ENCODE data around the gene CA11. TPM values are rescaled to one million over a fixed set of nuclear protein-coding genes. Genes with fewer than 3 reads are reported as not detected.

Gene CA11
- total and polyA plus RNA-seq, 4 experiments from 2014 or later: 5.0 to 15.4 (median 11.5) TPM

DNA sequence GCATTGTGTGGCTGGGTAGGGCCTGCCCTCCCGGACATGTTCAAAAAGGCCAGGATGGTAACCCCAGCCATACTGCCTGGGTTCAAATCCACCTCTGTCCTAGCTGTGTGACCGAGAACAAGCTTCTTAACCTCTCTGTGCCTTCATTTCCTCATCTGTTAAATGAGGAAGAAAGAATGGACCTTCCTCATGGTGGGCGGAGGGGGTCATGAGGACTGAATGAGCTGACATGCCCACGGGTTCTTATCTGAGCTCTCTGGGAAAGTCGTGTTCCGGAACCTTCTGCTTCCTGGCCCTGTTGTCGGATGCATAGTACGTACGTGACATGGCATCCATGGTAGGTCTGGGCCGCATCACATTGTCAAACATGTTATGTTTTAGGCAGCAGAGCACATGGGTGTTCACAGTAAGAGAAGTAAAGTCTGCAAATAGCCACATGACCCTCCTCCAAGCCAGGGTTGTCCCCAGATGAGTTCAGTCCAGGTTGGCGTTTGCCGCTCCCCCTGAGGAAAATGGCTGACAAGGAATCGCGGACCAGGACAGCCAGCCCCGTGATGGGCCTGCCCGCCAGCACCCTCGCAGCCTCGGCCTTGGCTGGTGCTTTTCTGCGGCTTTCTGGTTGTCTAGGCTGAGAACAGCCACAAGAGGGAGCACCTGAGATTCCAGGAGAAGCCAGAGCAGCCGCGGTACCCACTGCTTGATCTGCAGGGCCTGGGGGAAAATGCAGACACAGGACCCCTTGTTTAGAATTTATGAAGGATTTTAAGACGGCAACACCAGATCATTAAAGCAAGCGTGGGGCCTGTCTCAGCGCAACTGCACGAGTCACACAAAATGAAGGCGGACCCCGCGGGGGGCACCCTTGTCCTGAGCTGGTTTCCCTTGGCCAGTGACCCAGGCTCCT, 29.2 kb upstream of the CA11 start:
- Histone ChIP-seq H3K27ac (ENCODE audit: low read depth, low read length) (no peak overlapping the region), H3K36me3 (ENCODE audit: insufficient read depth, low read length) (no peaks in the 10 kb centered on the region), H3K9me3 (ENCODE audit: control insufficient read depth in 1 of 2, low read length in 2 of 2) (no peaks in the 10 kb centered on the region), H3K27me3 (ENCODE audit: insufficient read depth, low read length) (no peaks in the 10 kb centered on the region), H3K4me1 (ENCODE audit: insufficient read depth, low read length) (peaks cover 9% of the 10 kb centered on the region), H3K4me3 (ENCODE audit: low read length in 2 of 2) (no peak overlapping the region)
- H3K4me1 Mint-ChIP-seq: peaks cover 5 to 8% (median 6%) of the 10 kb centered on the region in 4 donors
- H3K9me3 Mint-ChIP-seq: no peaks in the 10 kb centered on the region
- CTCF ChIA-PET (ENCODE audit: partially characterized antibody): interaction anchor here (0.7 to 3.6 kb wide), 26 partner anchors 8 to 169 kb away, joined by 3 to 34 read pairs (median 5); partner anchors contain the start of genes CA11 and DBP
- intact Hi-C loops (cut with micrococcal nuclease): loop anchor here (1.0 to 2.0 kb wide), 3 partner anchors 29 to 167 kb away; partner anchors contain the start of gene CA11
- POLR2A ChIA-PET (ENCODE audit: partially characterized antibody): interaction anchor here (0.6 to 3.3 kb wide), 6 partner anchors 8 to 77 kb away, joined by 3 to 25 read pairs (median 4); partner anchors contain the start of genes CA11 and DBP
- H3K4me3 Mint-ChIP-seq: peak overlapping the region in 1 of 8 donors; percentile 2
- no peaks in the 10 kb centered on the region for H3K36me3 Mint-ChIP-seq
- peak; percentile 72 to 80 (median 75) for DNase-seq
- H3K27ac Mint-ChIP-seq: peak overlapping the region in 3 of 7 donors; percentile 23 to 86 (median 64)
- no peaks in the 10 kb centered on the region for H3K27me3 Mint-ChIP-seq

DNA sequence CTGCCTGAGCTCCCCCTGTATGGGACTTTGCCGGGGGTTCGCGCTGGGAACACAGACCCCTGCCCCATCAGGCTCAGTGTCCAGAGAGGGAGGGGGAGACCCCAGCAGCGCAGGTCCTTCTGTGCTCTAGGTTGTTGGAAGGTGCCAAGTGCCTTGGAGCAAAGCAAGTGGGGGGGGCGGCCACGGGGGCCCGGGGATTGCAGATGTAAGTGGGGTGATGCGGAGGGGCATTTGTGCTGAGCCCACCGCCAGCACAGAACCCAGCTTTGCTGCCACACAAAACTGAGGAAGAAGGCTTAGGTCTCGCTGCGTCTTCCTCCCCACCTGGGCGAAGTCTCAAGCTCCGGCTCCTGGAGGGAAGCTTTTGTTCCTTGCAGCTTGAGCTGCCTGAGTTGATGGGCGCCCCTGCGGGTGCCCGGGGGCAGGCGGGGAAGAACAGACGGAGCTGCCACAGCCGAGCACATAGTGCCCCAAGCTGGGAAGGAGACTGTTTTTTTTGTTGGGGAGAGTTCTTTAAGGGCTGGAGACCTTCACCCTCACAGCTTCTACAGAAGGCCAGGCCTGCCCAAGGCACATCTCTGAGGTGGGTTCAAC, 28.3 kb upstream of the CA11 start:
- intact Hi-C loops (cut with micrococcal nuclease): loop anchor here (2.0 kb wide), 1 partner anchor 64 kb away; no protein-coding TSS in a partner anchor
- H3K27me3 Mint-ChIP-seq: no peaks in the 10 kb centered on the region
- Histone ChIP-seq H3K9me3 (ENCODE audit: control insufficient read depth in 1 of 2, low read length in 2 of 2) (no peaks in the 10 kb centered on the region), H3K36me3 (ENCODE audit: insufficient read depth, low read length) (no peaks in the 10 kb centered on the region), H3K27ac (ENCODE audit: low read depth, low read length) (no peak overlapping the region), H3K4me3 (ENCODE audit: low read length in 2 of 2) (no peak overlapping the region), H3K27me3 (ENCODE audit: insufficient read depth, low read length) (no peaks in the 10 kb centered on the region), H3K4me1 (ENCODE audit: insufficient read depth, low read length) (peaks cover 9% of the 10 kb centered on the region)
- no peaks in the 10 kb centered on the region for H3K36me3 Mint-ChIP-seq
- no peak overlapping the region for H3K27ac Mint-ChIP-seq
- H3K4me3 Mint-ChIP-seq: no peak overlapping the region
- CTCF ChIA-PET (ENCODE audit: partially characterized antibody): interaction anchor here (0.6 to 3.6 kb wide), 24 partner anchors 8 to 168 kb away, joined by 3 to 34 read pairs (median 5); partner anchors contain the start of genes CA11 and DBP
- DNase-seq: no peak
- POLR2A ChIA-PET (ENCODE audit: partially characterized antibody): interaction anchor here (0.6 to 3.3 kb wide), 6 partner anchors 9 to 78 kb away, joined by 3 to 25 read pairs (median 4); partner anchors contain the start of genes CA11 and DBP
- peaks cover 7 to 9% (median 8%) of the 10 kb centered on the region in 4 donors for H3K4me1 Mint-ChIP-seq
- no peaks in the 10 kb centered on the region for H3K9me3 Mint-ChIP-seq

DNA sequence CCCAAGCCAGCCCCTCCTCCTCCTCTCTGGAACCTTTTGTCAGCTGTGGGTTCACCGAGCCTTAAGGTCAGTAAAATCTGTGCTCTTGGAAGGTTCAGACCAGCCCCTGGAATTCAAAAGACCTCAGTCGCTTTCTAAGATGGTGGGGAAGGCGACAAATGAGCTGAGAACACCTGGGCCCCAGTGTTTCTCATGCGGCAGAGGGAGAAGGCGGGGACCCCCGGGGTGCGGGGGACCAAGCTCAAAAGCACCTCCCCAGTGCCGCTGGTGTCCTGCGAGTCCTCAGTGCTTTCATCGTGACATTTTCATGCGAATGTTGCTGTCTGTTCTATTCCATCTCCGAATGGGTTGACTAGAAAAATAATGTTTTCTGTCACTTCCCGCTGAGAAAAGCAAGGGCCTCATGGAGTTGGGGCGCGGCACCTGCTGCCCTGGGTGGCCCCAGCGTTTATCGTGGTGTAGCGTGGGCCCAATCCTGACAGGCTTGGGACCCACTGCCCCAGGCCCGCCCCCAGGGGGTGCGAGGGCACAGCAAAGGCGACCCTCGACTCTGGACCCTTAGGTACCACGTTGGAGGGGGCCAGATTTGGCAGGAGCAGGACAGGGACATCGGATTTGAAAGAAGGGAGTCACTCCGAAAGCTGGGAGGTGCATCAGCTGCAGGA, 27.6 kb upstream of the CA11 start:
- H3K4me3 ChIP-seq (ENCODE audit: low read length in 2 of 2): no peak overlapping the region
- intact Hi-C loops (cut with micrococcal nuclease): loop anchor here (2.0 kb wide), 1 partner anchor 65 kb away; no protein-coding TSS in a partner anchor
- no peaks in the 10 kb centered on the region for H3K27me3 Mint-ChIP-seq
- H3K27ac ChIP-seq (ENCODE audit: low read depth, low read length): no peak overlapping the region
- no peak overlapping the region for H3K27ac Mint-ChIP-seq
- peaks cover 9% of the 10 kb centered on the region for H3K4me1 ChIP-seq (ENCODE audit: insufficient read depth, low read length)
- no peak overlapping the region for H3K4me3 Mint-ChIP-seq
- H3K4me1 Mint-ChIP-seq: peaks cover 7 to 9% (median 8%) of the 10 kb centered on the region in 4 donors
- CTCF ChIA-PET (ENCODE audit: partially characterized antibody): interaction anchor here (0.6 to 3.6 kb wide), 12 partner anchors 9 to 116 kb away, joined by 3 to 34 read pairs (median 6); partner anchors contain the start of gene CA11
- H3K36me3 Mint-ChIP-seq: no peaks in the 10 kb centered on the region
- POLR2A ChIA-PET (ENCODE audit: partially characterized antibody): interaction anchor here (1.5 to 3.3 kb wide), 2 partner anchors 28 to 78 kb away, joined by 3 to 25 read pairs; partner anchors contain the start of gene CA11
- no peaks in the 10 kb centered on the region for H3K27me3 ChIP-seq (ENCODE audit: insufficient read depth, low read length)
- no peak for DNase-seq
- H3K36me3 ChIP-seq (ENCODE audit: insufficient read depth, low read length): no peaks in the 10 kb centered on the region
- peaks cover 0 to 2% (median 0%) of the 10 kb centered on the region in 8 donors for H3K9me3 Mint-ChIP-seq
- H3K9me3 ChIP-seq (ENCODE audit: control insufficient read depth in 1 of 2, low read length in 2 of 2): no peaks in the 10 kb centered on the region

DNA sequence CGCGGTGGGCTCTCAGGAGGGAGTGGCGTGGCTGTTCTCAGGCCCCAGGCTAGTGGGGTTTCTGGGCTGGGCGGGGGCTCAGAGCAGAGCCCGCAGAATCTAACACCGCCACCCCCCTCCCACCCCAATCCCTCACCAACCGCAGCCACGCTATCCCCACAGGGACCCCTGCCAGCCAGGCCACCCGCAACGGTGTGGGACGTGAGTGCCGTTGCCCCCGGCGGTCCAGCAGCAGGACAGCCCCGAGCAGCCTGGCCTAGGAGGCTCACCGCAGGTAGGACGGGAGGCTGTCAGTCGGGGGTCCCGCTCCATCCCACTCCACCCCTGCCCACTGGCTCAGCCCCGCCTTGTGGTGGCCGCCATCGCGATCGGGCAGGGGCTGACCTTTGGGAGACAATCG, 27.0 kb upstream of the CA11 start, which contains the start of gene NTN5:
Gene NTN5, minus strand, starts transcription at position 24 of the 400 bp plus-strand sequence. CDS start 2,031 bp downstream, outside the sequence.
- Histone ChIP-seq H3K27ac (ENCODE audit: low read depth, low read length) (no peak within 1 kb of the TSS), H3K27me3 (ENCODE audit: insufficient read depth, low read length) (no peaks in the 10 kb centered on the region), H3K4me3 (ENCODE audit: low read length in 2 of 2) (no peak within 1 kb of the TSS), H3K9me3 (ENCODE audit: control insufficient read depth in 1 of 2, low read length in 2 of 2) (no peaks in the 10 kb centered on the region), H3K36me3 (ENCODE audit: insufficient read depth, low read length) (no peaks in the 10 kb centered on the region), H3K4me1 (ENCODE audit: insufficient read depth, low read length) (peaks cover 9% of the 10 kb centered on the region)
- peak within 1 kb of the TSS in 1 of 7 donors; percentile 67 for H3K27ac Mint-ChIP-seq
- POLR2A ChIA-PET (ENCODE audit: partially characterized antibody): no interaction called here
- H3K4me3 Mint-ChIP-seq: no peak within 1 kb of the TSS
- peaks cover 7 to 9% (median 8%) of the 10 kb centered on the region in 4 donors for H3K4me1 Mint-ChIP-seq
- H3K27me3 Mint-ChIP-seq: no peaks in the 10 kb centered on the region
- H3K36me3 Mint-ChIP-seq: no peaks in the 10 kb centered on the region
- DNase-seq: no peak
- CTCF ChIA-PET (ENCODE audit: partially characterized antibody): no interaction called here
- intact Hi-C loops (cut with micrococcal nuclease): no loop called here
- peaks cover 0 to 2% (median 0%) of the 10 kb centered on the region in 8 donors for H3K9me3 Mint-ChIP-seq

DNA sequence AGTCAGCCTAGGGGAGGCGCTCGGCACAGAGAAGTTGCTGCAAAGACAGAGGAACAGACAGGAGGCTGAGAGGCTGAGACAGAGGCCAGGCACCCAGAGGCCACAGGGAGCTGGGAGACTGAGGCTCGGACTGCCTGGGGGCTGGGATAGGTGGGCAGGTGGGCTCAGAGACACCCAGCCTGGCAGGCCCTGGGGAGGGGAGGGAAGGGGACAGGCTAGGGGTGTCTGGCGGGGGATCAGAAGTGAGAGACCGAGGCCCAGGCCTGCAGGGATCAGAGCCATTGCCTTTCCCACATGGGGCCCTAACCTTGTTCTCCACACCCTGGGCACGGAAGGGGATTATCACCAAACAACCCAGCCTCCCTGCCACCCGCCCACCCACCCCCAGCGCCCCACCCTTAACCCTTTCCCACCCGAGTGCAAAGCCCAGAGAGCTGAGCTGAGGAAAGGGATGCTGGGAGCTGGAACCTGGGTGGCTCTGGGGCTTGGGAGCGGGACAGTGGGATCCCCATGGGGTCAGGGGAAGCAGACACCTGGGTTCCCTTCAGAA, 25.5 kb upstream of the CA11 start:
- CTCF ChIA-PET (ENCODE audit: partially characterized antibody): no interaction called here
- H3K36me3 ChIP-seq (ENCODE audit: insufficient read depth, low read length): no peaks in the 10 kb centered on the region
- DNase-seq: no peak
- intact Hi-C loops (cut with micrococcal nuclease): no loop called here
- POLR2A ChIA-PET (ENCODE audit: partially characterized antibody): no interaction called here
- Mint-ChIP-seq H3K9me3 (peaks cover 0 to 2% (median 0%) of the 10 kb centered on the region in 8 donors), H3K4me1 (peaks cover 7 to 9% (median 8%) of the 10 kb centered on the region in 4 donors), H3K4me3 (no peak overlapping the region), H3K27ac (no peak overlapping the region), H3K27me3 (no peaks in the 10 kb centered on the region), H3K36me3 (no peaks in the 10 kb centered on the region)
- no peak overlapping the region for H3K4me3 ChIP-seq (ENCODE audit: low read length in 2 of 2)
- H3K27me3 ChIP-seq (ENCODE audit: insufficient read depth, low read length): no peaks in the 10 kb centered on the region
- no peaks in the 10 kb centered on the region for H3K9me3 ChIP-seq (ENCODE audit: control insufficient read depth in 1 of 2, low read length in 2 of 2)
- H3K27ac ChIP-seq (ENCODE audit: low read depth, low read length): no peak overlapping the region
- H3K4me1 ChIP-seq (ENCODE audit: insufficient read depth, low read length): peaks cover 9% of the 10 kb centered on the region

DNA sequence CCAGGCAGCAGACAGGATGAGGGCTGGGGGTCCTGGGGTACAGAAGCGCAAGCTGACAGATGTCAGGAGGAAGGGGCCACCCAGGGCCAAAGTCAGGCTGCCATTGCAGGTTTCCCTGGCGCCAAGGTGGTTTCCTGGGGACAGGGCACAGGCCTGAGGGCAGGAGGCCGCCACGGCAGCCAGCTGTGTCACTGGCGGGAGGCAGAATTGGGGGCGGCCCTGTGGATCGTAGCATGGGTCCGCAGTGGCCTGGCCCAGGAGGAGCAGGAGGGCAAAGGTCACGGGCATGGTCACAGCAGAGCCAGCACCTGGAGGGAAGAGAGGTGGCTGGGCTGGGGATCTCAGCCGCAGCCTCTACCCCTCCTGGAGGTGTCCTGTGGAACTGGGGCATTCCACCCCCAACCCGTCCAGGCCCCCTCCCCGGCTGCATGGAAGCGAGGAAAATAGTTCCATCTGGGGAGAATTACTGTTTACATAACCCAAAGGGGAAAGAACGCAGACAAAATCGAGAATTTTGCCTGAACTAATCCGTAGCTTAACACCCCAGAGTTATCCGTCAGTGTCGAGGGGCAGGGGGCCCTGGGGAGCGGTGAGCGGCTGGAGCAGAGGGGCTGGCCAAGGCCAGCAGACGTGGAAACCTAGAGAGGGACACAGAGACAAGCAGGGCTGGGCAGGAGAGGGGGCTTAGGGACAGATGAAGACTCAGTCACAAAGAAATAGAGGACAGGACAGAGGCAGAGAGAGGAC, 24.9 kb upstream of the CA11 start:
- no peaks in the 10 kb centered on the region for H3K27me3 Mint-ChIP-seq
- peak overlapping the region in 1 of 7 donors; percentile 37 for H3K27ac Mint-ChIP-seq
- Histone ChIP-seq H3K27me3 (ENCODE audit: insufficient read depth, low read length) (no peaks in the 10 kb centered on the region), H3K4me3 (ENCODE audit: low read length in 2 of 2) (no peak overlapping the region), H3K36me3 (ENCODE audit: insufficient read depth, low read length) (no peaks in the 10 kb centered on the region), H3K27ac (ENCODE audit: low read depth, low read length) (no peak overlapping the region), H3K9me3 (ENCODE audit: control insufficient read depth in 1 of 2, low read length in 2 of 2) (no peaks in the 10 kb centered on the region), H3K4me1 (ENCODE audit: insufficient read depth, low read length) (peaks cover 9% of the 10 kb centered on the region)
- peaks cover 0 to 2% (median 0%) of the 10 kb centered on the region in 8 donors for H3K9me3 Mint-ChIP-seq
- H3K4me1 Mint-ChIP-seq: peaks cover 7 to 9% (median 8%) of the 10 kb centered on the region in 4 donors
- no peak for DNase-seq
- ChIA-PET CTCF (ENCODE audit: partially characterized antibody) (no interaction called here), POLR2A (ENCODE audit: partially characterized antibody) (no interaction called here)
- H3K36me3 Mint-ChIP-seq: no peaks in the 10 kb centered on the region
- intact Hi-C loops (cut with micrococcal nuclease): no loop called here
- no peak overlapping the region for H3K4me3 Mint-ChIP-seq

Data from CD4-positive, alpha-beta memory T cell (primary cell).